ENCODE results near the gene IMPDH2. TPM values are rescaled to one million over a fixed set of nuclear protein-coding genes. Genes with fewer than 3 reads are reported as not detected.

IMPDH2 gene
- total RNA-seq, 1 experiment from 2014 or later: 576 TPM

GRCh38 chr3:49054344-49054862 is 25.2 kb upstream of the IMPDH2 start:
- H2AFZ ChIP-seq (ENCODE audit: low read length): no peak overlapping the region
- no peaks in the 10 kb centered on the region for H3K27me3 ChIP-seq (ENCODE audit: low read length)
- H3K9ac ChIP-seq (ENCODE audit: low read length): no peak overlapping the region
- DNase-seq (no peak), ATAC-seq (no peak)
- no peaks in the 10 kb centered on the region for H4K20me1 ChIP-seq (ENCODE audit: low read length)
- peaks cover 20% of the 10 kb centered on the region for H3K79me2 ChIP-seq (ENCODE audit: low read length)
- H3K4me3 ChIP-seq (ENCODE audit: low read length): no peak overlapping the region
- intact Hi-C loops (cut with micrococcal nuclease): no loop called here
- peaks cover 48% of the 10 kb centered on the region for H3K36me3 ChIP-seq (ENCODE audit: low read depth, low read length)
- no peaks in the 10 kb centered on the region for H3K4me1 ChIP-seq (ENCODE audit: insufficient read depth, low read length)
- H3K9me2 ChIP-seq (replicated peaks; ENCODE audit: low read length): no peaks in the 10 kb centered on the region
- H3K27ac ChIP-seq (ENCODE audit: low read length): no peak overlapping the region
- ChIA-PET POLR2A (ENCODE audit: unreplicated experiment) (no interaction called here), CTCF (no interaction called here)
- TF ChIP-seq EZH2phosphoT487 (IDR thresholded peaks at IDR 0.05; ENCODE audit: borderline replicate concordance, low read length): no peak
- TF ChIP-seq EZH2 (IDR thresholded peaks at IDR 0.05; ENCODE audit: low read length, unreplicated experiment): no peak
- no peak for TF ChIP-seq CTCF (conservative IDR thresholded peaks at IDR 0.05; ENCODE audit: low read depth, low read length)
- no peaks in the 10 kb centered on the region for H3K9me3 ChIP-seq (ENCODE audit: low read length)
- no peaks in the 10 kb centered on the region for H3F3A ChIP-seq (ENCODE audit: low read length, unreplicated experiment)
- no peak overlapping the region for H3K4me2 ChIP-seq (ENCODE audit: low read length)
- BruUV-seq (replicated peaks): no TSS peak

- H3K9me2 ChIP-seq (replicated peaks; ENCODE audit: low read length): no peaks in the 10 kb centered on the region
- no peaks in the 10 kb centered on the region for H4K20me1 ChIP-seq (ENCODE audit: low read length)
- no peak overlapping the region for H3K4me2 ChIP-seq (ENCODE audit: low read length)
- H3K9ac ChIP-seq (ENCODE audit: low read length): no peak overlapping the region
- H3K27me3 ChIP-seq (ENCODE audit: low read length): no peaks in the 10 kb centered on the region
- no peaks in the 10 kb centered on the region for H3K4me1 ChIP-seq (ENCODE audit: insufficient read depth, low read length)
- intact Hi-C loops (cut with micrococcal nuclease): no loop called here
- H3K36me3 ChIP-seq (ENCODE audit: low read depth, low read length): peaks cover 48% of the 10 kb centered on the region
- no peak overlapping the region for H2AFZ ChIP-seq (ENCODE audit: low read length)
- ATAC-seq: no peak
- ChIA-PET POLR2A (ENCODE audit: unreplicated experiment) (no interaction called here), CTCF (no interaction called here)
- DNase-seq: no peak
- no peaks in the 10 kb centered on the region for H3K9me3 ChIP-seq (ENCODE audit: low read length)
- no peak for TF ChIP-seq CTCF (conservative IDR thresholded peaks at IDR 0.05; ENCODE audit: low read depth, low read length)
- no peak for TF ChIP-seq EZH2phosphoT487 (IDR thresholded peaks at IDR 0.05; ENCODE audit: borderline replicate concordance, low read length)
- no peak for TF ChIP-seq EZH2 (IDR thresholded peaks at IDR 0.05; ENCODE audit: low read length, unreplicated experiment)
- no peak overlapping the region for H3K27ac ChIP-seq (ENCODE audit: low read length)
- no peak overlapping the region for H3K4me3 ChIP-seq (ENCODE audit: low read length)
- BruUV-seq (replicated peaks): no TSS peak
- peaks cover 20% of the 10 kb centered on the region for H3K79me2 ChIP-seq (ENCODE audit: low read length)
- H3F3A ChIP-seq (ENCODE audit: low read length, unreplicated experiment): no peaks in the 10 kb centered on the region
Measured at GRCh38 chr3:49053543-49053942, 24.3 kb upstream of the IMPDH2 start.

- Histone ChIP-seq H3K9ac (ENCODE audit: low read length) (no peak overlapping the region), H3K4me2 (ENCODE audit: low read length) (no peak overlapping the region), H3K79me2 (ENCODE audit: low read length) (no peaks in the 10 kb centered on the region), H3K9me2 (replicated peaks; ENCODE audit: low read length) (no peaks in the 10 kb centered on the region), H3K9me3 (ENCODE audit: low read length) (no peaks in the 10 kb centered on the region), H2AFZ (ENCODE audit: low read length) (no peak overlapping the region), H3K27me3 (ENCODE audit: low read length) (no peaks in the 10 kb centered on the region), H3K4me1 (ENCODE audit: insufficient read depth, low read length) (peaks cover 7% of the 10 kb centered on the region; the same call in 1 of the 2 replicates), H4K20me1 (ENCODE audit: low read length) (0 out of 2 replicates have a peak, but pooled peaks cover 4% of the 10 kb centered on the region), H3K36me3 (ENCODE audit: low read depth, low read length) (peaks cover 42% of the 10 kb centered on the region), H3F3A (ENCODE audit: low read length, unreplicated experiment) (peaks cover 2% of the 10 kb centered on the region), H3K4me3 (ENCODE audit: low read length) (no peak overlapping the region), H3K27ac (ENCODE audit: low read length) (no peak overlapping the region)
- no peak for ATAC-seq
- intact Hi-C loops (cut with micrococcal nuclease): no loop called here
- DNase-seq: no peak
- CTCF ChIA-PET: no interaction called here
- no TSS peak for BruUV-seq (replicated peaks)
- TF ChIP-seq EZH2phosphoT487 (IDR thresholded peaks at IDR 0.05; ENCODE audit: borderline replicate concordance, low read length) (no peak), EZH2 (IDR thresholded peaks at IDR 0.05; ENCODE audit: low read length, unreplicated experiment) (no peak), CTCF (conservative IDR thresholded peaks at IDR 0.05; ENCODE audit: low read depth, low read length) (no peak)
- POLR2A ChIA-PET (ENCODE audit: unreplicated experiment): no interaction called here
Measured at GRCh38 chr3:49035281-49035680, 6.1 kb upstream of the IMPDH2 start.

All from PC-3 (cell line).